ENCODE data around the gene SURF6.

DNA sequence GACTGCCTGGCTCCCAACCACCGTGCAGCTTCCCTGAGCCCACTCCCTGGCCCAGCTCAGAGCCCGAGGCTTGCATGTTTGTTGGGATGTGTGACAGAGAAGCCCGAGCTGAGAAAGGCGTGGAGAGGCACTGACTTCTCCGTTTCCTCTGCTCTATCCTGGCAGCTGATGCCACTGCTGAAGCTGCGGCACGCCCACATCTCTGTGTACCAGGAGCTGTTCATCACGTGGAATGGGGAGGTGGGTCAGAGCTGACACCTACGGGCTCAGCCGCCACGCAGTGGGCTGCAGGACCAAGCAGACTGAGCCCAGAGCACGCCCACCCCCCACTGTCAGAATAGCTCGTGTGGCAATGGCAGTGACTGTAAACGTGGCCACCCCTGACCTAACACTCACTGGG is 49.5 kb upstream of the SURF6 start:
- no peak for TF ChIP-seq POLR2AphosphoS5 (IDR thresholded peaks at IDR 0.05; ENCODE audit: low read depth, low read length)
- TF ChIP-seq CTCF (IDR thresholded peaks at IDR 0.05) = no peak
- TF ChIP-seq REST (IDR thresholded peaks at IDR 0.05; ENCODE audit: insufficient read depth in 1 of 2, low read depth in 2 of 2, low read length in 1 of 2) = no peak
